LHCN-M2 (cell line): ENCODE results near the gene TERF2IP. TPM values are rescaled to one million over a fixed set of nuclear protein-coding genes. Genes with fewer than 3 reads are reported as not detected.

ENCODE experiments used
- DNase-seq: peaks from one replicate; pipeline ENCODE4 v3.0.0-alpha.2; 2012; ENCODE audit warnings: low read depth
- total RNA-seq: library from RNA; depleted of rRNA; stranded (reverse); fragments of >200 nt; gene quantifications from 2 replicates; pipeline ENCODE4 v1.2.3, GENCODE V29; 2014

TERF2IP gene
- total RNA-seq, 1 experiment from 2014 or later, result 60.0 TPM

- DNase-seq, result no peak
Measured at GRCh38 chr16:75640598-75640997, 7.0 kb upstream of the TERF2IP start.

GRCh38 chr16:75644240-75645012 is 3.1 kb upstream of the TERF2IP start:
- DNase-seq, result no peak

GRCh38 chr16:75647112-75647491 is 471 bp upstream of the TERF2IP start:
- no peak for DNase-seq

- DNase-seq, result peak; percentile 65
Measured at GRCh38 chr16:75648265-75649076, 898 bp downstream of the TERF2IP start.

GRCh38 chr16:75653922-75654321 is 6.3 kb downstream of the TERF2IP start:
- peak; percentile 18 for DNase-seq

GRCh38 chr16:75658175-75658574 is 10.6 kb downstream of the TERF2IP start:
- DNase-seq, result no peak

GRCh38 chr16:75660321-75660720 is 12.7 kb downstream of the TERF2IP start:
- peak; percentile 61 for DNase-seq

GRCh38 chr16:75660726-75661302 is 13.2 kb downstream of the TERF2IP start:
- DNase-seq, result no peak

GRCh38 chr16:75667503-75667902 is 19.9 kb downstream of the TERF2IP start:
- no peak for DNase-seq

- no peak for DNase-seq
Measured at GRCh38 chr16:75676909-75677308, 29.3 kb downstream of the TERF2IP start, which contains the start of gene CPHXL2. Gene CPHXL2, minus strand, starts transcription at chr16:75677009. Its CDS starts 10 bp downstream, at chr16:75676999.

GRCh38 chr16:75679366-75679765 is 31.8 kb downstream of the TERF2IP start:
- DNase-seq, result no peak

GRCh38 chr16:75682308-75682707 is 34.7 kb downstream of the TERF2IP start:
- DNase-seq, result no peak

GRCh38 chr16:75687361-75687760 is 39.8 kb downstream of the TERF2IP start:
- DNase-seq, result no peak

- no peak for DNase-seq
Measured at GRCh38 chr16:75695708-75696107, 48.1 kb downstream of the TERF2IP start.

- no peak for DNase-seq
Measured at GRCh38 chr16:75697571-75697970, 50.0 kb downstream of the TERF2IP start.

GRCh38 chr16:75701361-75701760 is 53.8 kb downstream of the TERF2IP start, which contains the start of gene DUXB:
Gene DUXB, minus strand, starts transcription at chr16:75701461. Its CDS starts 43 bp downstream, at chr16:75701418.
- DNase-seq, result no peak

GRCh38 chr16:75702242-75702641 is 54.7 kb downstream of the TERF2IP start:
- DNase-seq, result no peak

GRCh38 chr16:75703306-75703705 is 55.7 kb downstream of the TERF2IP start:
- DNase-seq, result peak; percentile 19
